HL-60 (cell line): ENCODE results near the gene CDC42BPA.

Source experiments
- DNase-seq, 2 experiments: peaks; one replicate each; pipeline ENCODE4 v3.0.0-alpha.2; 2010 to 2020; ENCODE audit warnings: low read depth in 1 of 2, low spot score in 1 of 2
- H3K27ac ChIP-seq: fragments of 250-450 bp; sonication (Bioruptor Pico); replicated peaks from 2 replicates; pipeline ENCODE4 v1.5.1; 2020; ENCODE audit warnings: mild to moderate bottlenecking, moderate library complexity
- H3K27me3 ChIP-seq: fragments of 250-450 bp; sonication (Bioruptor Pico); 2 replicates; pipeline ENCODE4 v1.5.1; 2021; ENCODE audit warnings: mild to moderate bottlenecking, moderate library complexity; ENCODE audit not compliant: insufficient read depth, poor library complexity, severe bottlenecking
- H3K4me3 ChIP-seq: replicated peaks from 2 replicates; pipeline ENCODE4 v1.5.1; 2011; ENCODE audit warnings: mild to moderate bottlenecking, control low read depth, low read length; ENCODE audit not compliant: insufficient read depth
- GABPA ChIP-seq: IDR thresholded peaks from 2 replicates; pipeline ENCODE4 v1.6.1; 2012; ENCODE audit warnings: low read depth
- POLR2AphosphoS5 ChIP-seq: IDR thresholded peaks from 2 replicates; pipeline ENCODE4 v1.6.1; 2012; ENCODE audit warnings: low read depth
- SPI1 ChIP-seq: IDR thresholded peaks from 2 replicates; pipeline ENCODE4 v1.6.1; 2012; ENCODE audit warnings: low read depth, mild to moderate bottlenecking, borderline replicate concordance
- TF ChIP-seq, protein P1 (sequence below): IDR thresholded peaks from one replicate; pipeline ENCODE4 v1.5.1; 2011; ENCODE audit warnings: low read length, control low read depth, inconsistent platforms; ENCODE audit not compliant: insufficient read depth
- TF ChIP-seq, protein P2 (sequence below): IDR thresholded peaks from 2 replicates; pipeline ENCODE4 v1.6.1; 2012; ENCODE audit warnings: low read depth; ENCODE audit not compliant: insufficient replicate concordance

CDC42BPA gene

DNA sequence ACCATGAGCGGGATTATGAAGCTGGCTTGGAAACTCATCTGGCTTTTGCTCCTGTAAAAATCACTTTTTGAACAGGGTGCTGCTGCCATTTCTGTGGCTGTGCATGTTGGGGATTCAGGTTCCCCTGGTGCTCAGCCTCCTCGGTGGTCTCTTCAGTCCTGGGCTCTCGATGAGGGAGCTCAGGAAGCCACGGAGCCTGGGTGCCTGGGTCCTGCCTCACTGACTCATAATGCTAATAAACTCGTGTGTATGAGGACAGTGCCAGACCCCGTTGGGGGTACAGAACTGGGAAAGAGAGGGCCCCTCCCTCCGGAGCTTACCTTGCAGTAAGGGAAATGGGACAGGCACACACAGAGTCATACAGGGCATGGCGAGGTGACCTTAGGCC is 372.4 kb downstream of the CDC42BPA start:
- Histone ChIP-seq H3K4me3 (no peak overlapping the region), H3K27me3 (no peaks in the 10 kb centered on the region), H3K27ac (no peak overlapping the region)
- DNase-seq: no peak
- TF ChIP-seq, protein P1, sequence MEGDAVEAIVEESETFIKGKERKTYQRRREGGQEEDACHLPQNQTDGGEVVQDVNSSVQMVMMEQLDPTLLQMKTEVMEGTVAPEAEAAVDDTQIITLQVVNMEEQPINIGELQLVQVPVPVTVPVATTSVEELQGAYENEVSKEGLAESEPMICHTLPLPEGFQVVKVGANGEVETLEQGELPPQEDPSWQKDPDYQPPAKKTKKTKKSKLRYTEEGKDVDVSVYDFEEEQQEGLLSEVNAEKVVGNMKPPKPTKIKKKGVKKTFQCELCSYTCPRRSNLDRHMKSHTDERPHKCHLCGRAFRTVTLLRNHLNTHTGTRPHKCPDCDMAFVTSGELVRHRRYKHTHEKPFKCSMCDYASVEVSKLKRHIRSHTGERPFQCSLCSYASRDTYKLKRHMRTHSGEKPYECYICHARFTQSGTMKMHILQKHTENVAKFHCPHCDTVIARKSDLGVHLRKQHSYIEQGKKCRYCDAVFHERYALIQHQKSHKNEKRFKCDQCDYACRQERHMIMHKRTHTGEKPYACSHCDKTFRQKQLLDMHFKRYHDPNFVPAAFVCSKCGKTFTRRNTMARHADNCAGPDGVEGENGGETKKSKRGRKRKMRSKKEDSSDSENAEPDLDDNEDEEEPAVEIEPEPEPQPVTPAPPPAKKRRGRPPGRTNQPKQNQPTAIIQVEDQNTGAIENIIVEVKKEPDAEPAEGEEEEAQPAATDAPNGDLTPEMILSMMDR: no peak
- TF ChIP-seq POLR2AphosphoS5 (no peak), GABPA (no peak), SPI1 (no peak)
- TF ChIP-seq, protein P2, sequence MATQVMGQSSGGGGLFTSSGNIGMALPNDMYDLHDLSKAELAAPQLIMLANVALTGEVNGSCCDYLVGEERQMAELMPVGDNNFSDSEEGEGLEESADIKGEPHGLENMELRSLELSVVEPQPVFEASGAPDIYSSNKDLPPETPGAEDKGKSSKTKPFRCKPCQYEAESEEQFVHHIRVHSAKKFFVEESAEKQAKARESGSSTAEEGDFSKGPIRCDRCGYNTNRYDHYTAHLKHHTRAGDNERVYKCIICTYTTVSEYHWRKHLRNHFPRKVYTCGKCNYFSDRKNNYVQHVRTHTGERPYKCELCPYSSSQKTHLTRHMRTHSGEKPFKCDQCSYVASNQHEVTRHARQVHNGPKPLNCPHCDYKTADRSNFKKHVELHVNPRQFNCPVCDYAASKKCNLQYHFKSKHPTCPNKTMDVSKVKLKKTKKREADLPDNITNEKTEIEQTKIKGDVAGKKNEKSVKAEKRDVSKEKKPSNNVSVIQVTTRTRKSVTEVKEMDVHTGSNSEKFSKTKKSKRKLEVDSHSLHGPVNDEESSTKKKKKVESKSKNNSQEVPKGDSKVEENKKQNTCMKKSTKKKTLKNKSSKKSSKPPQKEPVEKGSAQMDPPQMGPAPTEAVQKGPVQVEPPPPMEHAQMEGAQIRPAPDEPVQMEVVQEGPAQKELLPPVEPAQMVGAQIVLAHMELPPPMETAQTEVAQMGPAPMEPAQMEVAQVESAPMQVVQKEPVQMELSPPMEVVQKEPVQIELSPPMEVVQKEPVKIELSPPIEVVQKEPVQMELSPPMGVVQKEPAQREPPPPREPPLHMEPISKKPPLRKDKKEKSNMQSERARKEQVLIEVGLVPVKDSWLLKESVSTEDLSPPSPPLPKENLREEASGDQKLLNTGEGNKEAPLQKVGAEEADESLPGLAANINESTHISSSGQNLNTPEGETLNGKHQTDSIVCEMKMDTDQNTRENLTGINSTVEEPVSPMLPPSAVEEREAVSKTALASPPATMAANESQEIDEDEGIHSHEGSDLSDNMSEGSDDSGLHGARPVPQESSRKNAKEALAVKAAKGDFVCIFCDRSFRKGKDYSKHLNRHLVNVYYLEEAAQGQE: no peak

DNA sequence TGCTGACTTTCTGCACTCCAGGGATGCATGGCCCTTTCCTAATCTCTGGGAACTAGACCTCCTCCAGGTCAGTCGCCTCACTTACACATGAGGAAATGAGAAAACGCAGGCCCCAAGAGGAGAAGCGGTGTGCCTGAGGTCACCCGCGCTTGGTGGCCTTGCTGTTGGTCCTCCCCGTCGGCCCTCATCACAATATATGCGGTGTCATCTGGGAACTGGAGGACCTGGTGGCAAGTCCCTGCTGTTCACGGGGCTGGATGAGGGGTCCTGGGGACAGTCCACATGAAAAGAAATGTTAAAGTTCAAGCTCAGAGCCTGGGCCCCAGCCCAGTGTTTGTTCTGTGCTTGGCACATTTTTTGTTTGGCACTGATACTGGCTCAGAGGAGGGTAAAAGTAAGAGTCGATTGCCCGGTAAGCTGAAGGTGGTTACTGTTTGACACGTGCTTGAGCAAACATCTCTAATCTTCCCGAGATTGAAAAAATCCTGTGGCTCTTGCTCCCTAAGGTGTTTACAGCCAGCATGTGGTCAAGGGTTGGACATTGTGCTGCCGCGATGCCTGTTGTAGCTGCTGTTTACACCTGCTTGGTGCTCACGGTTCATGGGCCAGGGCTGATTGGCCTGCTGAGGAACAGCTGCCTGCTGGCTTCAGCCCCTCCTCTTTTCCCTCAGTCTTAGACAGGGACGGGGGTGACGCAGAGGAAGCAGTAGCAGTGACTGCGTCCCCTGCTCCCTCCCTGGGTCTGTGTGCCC is 373.0 kb downstream of the CDC42BPA start:
- no peak for DNase-seq
- no peak overlapping the region for H3K27ac ChIP-seq
- no peak overlapping the region for H3K4me3 ChIP-seq
- H3K27me3 ChIP-seq: no peaks in the 10 kb centered on the region
- no peak for TF ChIP-seq GABPA
- TF ChIP-seq POLR2AphosphoS5: no peak
- TF ChIP-seq, protein P1: no peak
- no peak for TF ChIP-seq SPI1
- TF ChIP-seq, protein P2: no peak

DNA sequence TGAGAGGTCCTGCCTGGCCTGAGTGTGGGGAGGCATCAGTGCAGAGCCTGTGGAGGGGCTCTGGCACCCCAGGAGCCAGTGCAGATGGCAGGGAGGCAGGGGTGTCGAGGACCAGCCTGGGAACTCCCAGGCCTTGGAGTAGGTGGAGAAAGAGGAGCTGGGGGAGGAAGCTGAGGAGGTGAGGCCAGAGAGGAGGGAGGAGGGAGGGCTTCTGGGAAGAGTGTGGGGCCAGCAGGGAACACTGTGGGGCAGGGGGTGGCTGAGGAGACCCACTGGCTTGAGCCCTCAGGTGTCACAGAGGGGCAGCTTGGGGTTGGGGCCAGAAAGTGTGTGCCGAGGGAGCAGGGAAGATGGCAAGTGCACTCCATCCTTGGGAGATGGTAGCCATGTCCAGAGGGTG is 374.4 kb downstream of the CDC42BPA start:
- Histone ChIP-seq H3K4me3 (no peak overlapping the region), H3K27me3 (no peaks in the 10 kb centered on the region), H3K27ac (no peak overlapping the region)
- TF ChIP-seq, protein P1: no peak
- TF ChIP-seq GABPA: no peak
- DNase-seq: no peak

DNA sequence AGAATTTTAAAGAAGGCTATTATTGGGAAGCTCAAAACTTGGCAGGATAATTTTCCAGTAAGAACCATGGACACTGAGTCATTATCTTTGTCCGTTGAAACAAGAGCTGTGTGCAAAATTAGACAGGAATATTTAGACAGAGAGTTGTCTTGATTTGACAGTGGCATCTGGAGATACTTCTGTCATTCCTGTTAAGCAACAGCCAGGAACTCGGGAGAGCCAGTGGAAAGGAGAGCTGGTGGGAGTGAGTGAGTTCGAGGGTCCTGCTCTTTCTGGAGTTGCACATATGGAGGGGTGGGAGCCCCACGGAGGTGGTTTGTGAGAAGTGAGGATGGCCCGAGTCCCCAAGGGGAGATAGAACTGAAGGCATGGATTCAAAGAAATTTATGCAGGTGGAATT is 375.1 kb downstream of the CDC42BPA start:
- Histone ChIP-seq H3K27ac (no peak overlapping the region), H3K4me3 (no peak overlapping the region), H3K27me3 (no peaks in the 10 kb centered on the region)
- TF ChIP-seq, protein P2: no peak
- TF ChIP-seq GABPA (no peak), POLR2AphosphoS5 (no peak), SPI1 (no peak)
- TF ChIP-seq, protein P1: no peak
- no peak for DNase-seq
